GM23338 (cell line): ENCODE results near the gene TMBIM1. TPM values are rescaled to one million over a fixed set of nuclear protein-coding genes. Genes with fewer than 3 reads are reported as not detected.

Experiments used
- ATAC-seq: fragments of 200-7000 bp; cut with Tn5 transposase; 3 replicates; pipeline ENCODE4 v1.9.1; 2020
- DNase-seq: peaks from one replicate; pipeline ENCODE4 v3.0.0-alpha.2; 2015; ENCODE audit warnings: low spot score
- H2AFZ ChIP-seq: fragments of 200-600 bp; sonication (generic); 2 replicates; pipeline ENCODE4 v1.8.0; 2016; ENCODE audit warnings: antibody characterized with exemption, mild to moderate bottlenecking, moderate library complexity
- H3F3A ChIP-seq: fragments of 200-600 bp; sonication (generic); replicated peaks from 2 replicates; pipeline ENCODE4 v1.8.0; 2017; ENCODE audit warnings: antibody characterized with exemption, mixed run types, low read depth
- H3K27ac ChIP-seq: fragments of 200-600 bp; sonication (generic); 2 replicates; pipeline ENCODE4 v1.6.1; 2016; ENCODE audit warnings: low read depth
- H3K27me3 ChIP-seq: fragments of 200-600 bp; sonication (generic); 2 replicates; pipeline ENCODE4 v1.8.0; 2016; ENCODE audit warnings: mild to moderate bottlenecking, mixed run types, moderate library complexity; ENCODE audit not compliant: insufficient read depth
- H3K36me3 ChIP-seq: fragments of 200-600 bp; sonication (generic); 2 replicates; pipeline ENCODE4 v1.8.0; 2016; ENCODE audit warnings: mild to moderate bottlenecking; ENCODE audit not compliant: insufficient read depth
- H3K4me1 ChIP-seq: fragments of 200-600 bp; sonication (generic); 2 replicates; pipeline ENCODE4 v1.8.0; 2016; ENCODE audit warnings: mild to moderate bottlenecking, moderate library complexity; ENCODE audit not compliant: insufficient read depth
- H3K4me2 ChIP-seq: fragments of 200-600 bp; sonication (generic); 2 replicates; pipeline ENCODE4 v1.7.1; 2017; ENCODE audit warnings: mixed run types
- H3K4me3 ChIP-seq: fragments of 200-600 bp; sonication (generic); 2 replicates; pipeline ENCODE4 v1.6.1; 2016; ENCODE audit warnings: mixed run types
- H3K79me2 ChIP-seq: fragments of 200-600 bp; sonication (generic); replicated peaks from 2 replicates; pipeline ENCODE4 v1.8.0; 2017; ENCODE audit warnings: mild to moderate bottlenecking; ENCODE audit not compliant: insufficient read depth
- H3K9me2 ChIP-seq: fragments of 200-600 bp; sonication (generic); 2 replicates; pipeline ENCODE4 v1.8.0; 2017; ENCODE audit not compliant: insufficient read depth
- H4K20me1 ChIP-seq: fragments of 200-600 bp; sonication (generic); replicated peaks from 2 replicates; pipeline ENCODE4 v1.8.0; 2017; ENCODE audit warnings: mild to moderate bottlenecking; ENCODE audit not compliant: insufficient read depth
- H3K27ac Mint-ChIP-seq: 2 replicates; pipeline ENCODE4 v1.8.0; 2020; ENCODE audit warnings: inconsistent platforms, mild to moderate bottlenecking, moderate library complexity, mixed read lengths
- H3K27me3 Mint-ChIP-seq: 3 replicates; pipeline ENCODE4 v1.8.0; 2022; ENCODE audit warnings: low read depth, mild to moderate bottlenecking, moderate library complexity, mixed read lengths, inconsistent platforms; ENCODE audit not compliant: insufficient read depth, poor library complexity
- H3K36me3 Mint-ChIP-seq: 3 replicates; pipeline ENCODE4 v1.8.0; 2021; ENCODE audit warnings: low read depth, mild to moderate bottlenecking, inconsistent platforms, moderate library complexity, mixed read lengths
- H3K4me1 Mint-ChIP-seq: 3 replicates; pipeline ENCODE4 v1.8.0; 2020; ENCODE audit warnings: mild to moderate bottlenecking, inconsistent platforms, mixed read lengths
- H3K4me3 Mint-ChIP-seq: 3 replicates; pipeline ENCODE4 v1.8.0; 2021; ENCODE audit warnings: moderate library complexity, mild to moderate bottlenecking, inconsistent platforms, mixed read lengths
- H3K9me3 Mint-ChIP-seq: 3 replicates; pipeline ENCODE4 v1.8.0; 2020; ENCODE audit warnings: moderate library complexity, mild to moderate bottlenecking, inconsistent platforms, mixed read lengths
- CREB1 ChIP-seq: fragments of 250-450 bp; sonication (Bioruptor Pico); IDR thresholded peaks from 2 replicates; pipeline ENCODE4 v1.5.0; 2020; ENCODE audit warnings: low read depth, mild to moderate bottlenecking, moderate library complexity
- EZH2 ChIP-seq: fragments of 200-600 bp; sonication (generic); IDR thresholded peaks from one replicate; pipeline ENCODE4 v1.8.0; 2017; ENCODE audit warnings: antibody characterized with exemption, mild to moderate bottlenecking, low read depth; ENCODE audit not compliant: unreplicated experiment
- NANOG ChIP-seq: IDR thresholded peaks from 2 replicates; pipeline ENCODE4 v1.6.1; 2016; ENCODE audit warnings: antibody characterized with exemption, borderline replicate concordance
- STAT1 ChIP-seq: IDR thresholded peaks from one replicate; pipeline ENCODE4 v1.6.1; 2016; ENCODE audit warnings: antibody characterized with exemption; ENCODE audit not compliant: unreplicated experiment
- polyA plus RNA-seq: library from polyadenylated mRNA; unstranded; fragments of >200 nt; fragmentation: Nextera tagmentation; extraction: Ambion mirVana; gene quantifications from 2 replicates; pipeline ENCODE4 v1.2.1, GENCODE V29; 2016
- total RNA-seq: library from RNA; depleted of rRNA; stranded (reverse); fragments of >200 nt; shearing (Covaris generic); gene quantifications from 2 replicates; pipeline ENCODE4 v1.2.3, GENCODE V29; 2014
- TF ChIP-seq, protein P1 (sequence below): IDR thresholded peaks from one replicate; pipeline ENCODE4 v1.6.1; 2018; ENCODE audit warnings: antibody characterized with exemption; ENCODE audit not compliant: unreplicated experiment
- TF ChIP-seq, protein P2 (sequence below), 2 experiments: fragments of 200-600 bp in 1 of 2; sonication (generic) in 1 of 2; conservative IDR thresholded peaks; 2 replicates each; pipeline versions ENCODE4 v1.5.1 to v1.6.1; 2016 to 2017; ENCODE audit warnings: antibody characterized with exemption in 2 of 2, low read depth in 2 of 2, mild to moderate bottlenecking in 2 of 2, moderate library complexity in 1 of 2

Gene TMBIM1
- total and polyA plus RNA-seq, 2 experiments from 2014 or later = 12.0 to 20.8 TPM

GRCh38 chr2:218236829-218237228, 55.5 kb downstream of the TMBIM1 start (continued):
- TF ChIP-seq, protein P1, sequence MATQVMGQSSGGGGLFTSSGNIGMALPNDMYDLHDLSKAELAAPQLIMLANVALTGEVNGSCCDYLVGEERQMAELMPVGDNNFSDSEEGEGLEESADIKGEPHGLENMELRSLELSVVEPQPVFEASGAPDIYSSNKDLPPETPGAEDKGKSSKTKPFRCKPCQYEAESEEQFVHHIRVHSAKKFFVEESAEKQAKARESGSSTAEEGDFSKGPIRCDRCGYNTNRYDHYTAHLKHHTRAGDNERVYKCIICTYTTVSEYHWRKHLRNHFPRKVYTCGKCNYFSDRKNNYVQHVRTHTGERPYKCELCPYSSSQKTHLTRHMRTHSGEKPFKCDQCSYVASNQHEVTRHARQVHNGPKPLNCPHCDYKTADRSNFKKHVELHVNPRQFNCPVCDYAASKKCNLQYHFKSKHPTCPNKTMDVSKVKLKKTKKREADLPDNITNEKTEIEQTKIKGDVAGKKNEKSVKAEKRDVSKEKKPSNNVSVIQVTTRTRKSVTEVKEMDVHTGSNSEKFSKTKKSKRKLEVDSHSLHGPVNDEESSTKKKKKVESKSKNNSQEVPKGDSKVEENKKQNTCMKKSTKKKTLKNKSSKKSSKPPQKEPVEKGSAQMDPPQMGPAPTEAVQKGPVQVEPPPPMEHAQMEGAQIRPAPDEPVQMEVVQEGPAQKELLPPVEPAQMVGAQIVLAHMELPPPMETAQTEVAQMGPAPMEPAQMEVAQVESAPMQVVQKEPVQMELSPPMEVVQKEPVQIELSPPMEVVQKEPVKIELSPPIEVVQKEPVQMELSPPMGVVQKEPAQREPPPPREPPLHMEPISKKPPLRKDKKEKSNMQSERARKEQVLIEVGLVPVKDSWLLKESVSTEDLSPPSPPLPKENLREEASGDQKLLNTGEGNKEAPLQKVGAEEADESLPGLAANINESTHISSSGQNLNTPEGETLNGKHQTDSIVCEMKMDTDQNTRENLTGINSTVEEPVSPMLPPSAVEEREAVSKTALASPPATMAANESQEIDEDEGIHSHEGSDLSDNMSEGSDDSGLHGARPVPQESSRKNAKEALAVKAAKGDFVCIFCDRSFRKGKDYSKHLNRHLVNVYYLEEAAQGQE = no peak
- TF ChIP-seq NANOG (no peak), STAT1 (no peak), CREB1 (CRISPR knock-in tag) (no peak), EZH2 (no peak)
- TF ChIP-seq, protein P2, sequence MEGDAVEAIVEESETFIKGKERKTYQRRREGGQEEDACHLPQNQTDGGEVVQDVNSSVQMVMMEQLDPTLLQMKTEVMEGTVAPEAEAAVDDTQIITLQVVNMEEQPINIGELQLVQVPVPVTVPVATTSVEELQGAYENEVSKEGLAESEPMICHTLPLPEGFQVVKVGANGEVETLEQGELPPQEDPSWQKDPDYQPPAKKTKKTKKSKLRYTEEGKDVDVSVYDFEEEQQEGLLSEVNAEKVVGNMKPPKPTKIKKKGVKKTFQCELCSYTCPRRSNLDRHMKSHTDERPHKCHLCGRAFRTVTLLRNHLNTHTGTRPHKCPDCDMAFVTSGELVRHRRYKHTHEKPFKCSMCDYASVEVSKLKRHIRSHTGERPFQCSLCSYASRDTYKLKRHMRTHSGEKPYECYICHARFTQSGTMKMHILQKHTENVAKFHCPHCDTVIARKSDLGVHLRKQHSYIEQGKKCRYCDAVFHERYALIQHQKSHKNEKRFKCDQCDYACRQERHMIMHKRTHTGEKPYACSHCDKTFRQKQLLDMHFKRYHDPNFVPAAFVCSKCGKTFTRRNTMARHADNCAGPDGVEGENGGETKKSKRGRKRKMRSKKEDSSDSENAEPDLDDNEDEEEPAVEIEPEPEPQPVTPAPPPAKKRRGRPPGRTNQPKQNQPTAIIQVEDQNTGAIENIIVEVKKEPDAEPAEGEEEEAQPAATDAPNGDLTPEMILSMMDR (conservative IDR thresholded peaks at IDR 0.05; ENCODE audit: low read depth in 2 of 2) = no peak

DNA sequence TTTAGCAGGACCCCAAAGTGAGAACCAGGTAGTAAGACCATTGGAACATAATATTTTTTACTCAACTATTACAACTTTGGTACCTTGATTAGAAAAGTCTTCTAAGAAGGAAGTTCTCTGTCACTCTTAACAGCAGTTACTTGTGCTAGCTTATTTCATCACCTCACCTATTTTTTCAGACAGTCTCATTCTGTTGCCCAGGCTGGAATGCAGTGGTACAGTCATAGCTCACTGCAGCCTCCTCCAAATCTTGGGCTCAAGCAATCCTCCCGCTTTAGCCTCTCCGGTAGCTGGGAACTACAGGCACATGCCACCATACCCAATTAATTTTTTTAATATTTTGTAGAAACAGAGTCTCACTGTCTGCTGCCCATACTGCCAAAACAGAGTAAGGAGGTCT, 57.3 kb downstream of the TMBIM1 start:
- Mint-ChIP-seq H3K4me3 (no peak overlapping the region), H3K9me3 (no peaks in the 10 kb centered on the region), H3K27ac (no peak overlapping the region), H3K36me3 (peaks cover 93% of the 10 kb centered on the region), H3K4me1 (no peaks in the 10 kb centered on the region), H3K27me3 (no peaks in the 10 kb centered on the region)
- no peak overlapping the region for H2AFZ ChIP-seq
- H3K27me3 ChIP-seq = no peaks in the 10 kb centered on the region
- H3K27ac ChIP-seq = no peak overlapping the region
- H3K36me3 ChIP-seq = peaks cover 62% of the 10 kb centered on the region
- H3K79me2 ChIP-seq = peaks cover 7% of the 10 kb centered on the region
- H4K20me1 ChIP-seq = 0 out of 2 replicates have a peak, but pooled peaks cover 4% of the 10 kb centered on the region
- TF ChIP-seq, protein P1 = no peak
- no peak overlapping the region for H3K4me3 ChIP-seq
- no peaks in the 10 kb centered on the region for H3K4me1 ChIP-seq
- H3K9me2 ChIP-seq = no peaks in the 10 kb centered on the region
- DNase-seq = no peak
- no peak for ATAC-seq
- no peaks in the 10 kb centered on the region for H3F3A ChIP-seq
- no peak overlapping the region for H3K4me2 ChIP-seq
